Pancreas (tissue), 10 donors: ENCODE data around the gene CASP8. TPM values are rescaled to one million over a fixed set of nuclear protein-coding genes. Genes with fewer than 3 reads are reported as not detected.
"Not testable (repeated sequence)": the region's sequence is repeated elsewhere in the genome, so short reads cannot be mapped to it uniquely, and the experiment has no call there.

Experiments used
- ATAC-seq, 4 donors: fragments of 200-7000 bp; cut with Tn5 transposase; one replicate each; pipeline versions ENCODE4 v1.8.0 to v1.9.1; 2020; ENCODE audit warnings: mild to moderate bottlenecking in 4 of 4, moderate library complexity in 4 of 4
- DNase-seq, 6 donors: peaks; one replicate each; pipeline ENCODE4 v3.0.0-alpha.2; 2020
- FAIRE-seq: peaks from 2 replicates; lab custom pipeline; 2012; peaks lifted over from hg19 to GRCh38; lab: Jason Lieb, UNC
- H3K27ac ChIP-seq, 4 donors: fragments of 200-600 bp; sonication (generic); 1 replicate in 3 of 4; 2 replicates in 1 of 4; pipeline versions ENCODE4 v1.5.0 to v1.8.0; 2020
- H3K27me3 ChIP-seq, 4 donors: fragments of 200-600 bp; one replicate each; pipeline ENCODE4 v1.8.0; 2021
- H3K36me3 ChIP-seq, 3 donors: fragments of 200-600 bp; sonication (generic) in 1 of 3; one replicate each; pipeline versions ENCODE4 v1.5.0 to v1.8.0; 2020 to 2021
- H3K4me1 ChIP-seq, 3 donors: fragments of 200-600 bp; one replicate each; pipeline ENCODE4 v1.8.0; 2021
- H3K4me3 ChIP-seq, 4 donors: fragments of 200-600 bp; sonication (generic) in 2 of 4; one replicate each; pipeline versions ENCODE4 v1.5.0 to v1.8.0; 2020 to 2021
- H3K9me3 ChIP-seq, 4 donors: fragments of 200-600 bp; one replicate each; pipeline ENCODE4 v1.8.0; 2021
- CTCF ChIP-seq, 4 donors: fragments of 200-600 bp; sonication (generic) in 3 of 4; IDR thresholded peaks; one replicate each; pipeline versions ENCODE4 v1.5.0 to v1.8.0; 2021; ENCODE audit warnings: antibody characterized with exemption in 4 of 4
- WGBS, 2 donors: extraction: QIAGEN DNeasy Blood & Tissue Kit; methylation state at CpG; one replicate each; pipeline ENCODE4 v1.1.7; 2013; 5-methylcytosine and 5-hydroxymethylcytosine counted together
- intact Hi-C, 3 donors: fragments of 100-400 bp; cut with DNase I; formaldehyde crosslinking; loops; one replicate each; pipeline versions ENCODE4 v1.11.1 to v1.14.2; 2022
- polyA plus RNA-seq, 2 donors: library from polyadenylated mRNA; stranded (reverse); fragments of 200-250 nt; gene quantifications; one replicate each; pipeline ENCODE4 v1.2.3, GENCODE V29; 2013
- total RNA-seq, 6 donors: library from RNA; stranded (reverse); fragmentation: NEBNext Ultra II Directional in 4 of 6; extraction: Animal tissue kit (Norgen Biotek cat#: 25700) in 4 of 6; gene quantifications; one replicate each; pipeline versions ENCODE4 v1.2.1 to v1.2.4, GENCODE V29; 2021 to 2023
- donor health status: healthy with polysubstance abuse.
- donor health status: DM: no; HTN: no; CAD: no; lungs with moderate emphysema.
- donor health status: DM: no; HTN: no; CAD: no.
- donor health status: control.
- donor health status: control.
- donor health status: Bipolar disorder and iron deficiency.
- donor health status: DM: yes; HTN: yes; CAD: no.
- donor health status: DM: no; HTN: no; CAD: no.
- donor health status: DM: no; HTN: no; CAD: no.
- donor health status: DM: yes; HTN: yes; CAD: no.

Gene CASP8
- total and polyA plus RNA-seq, 8 donors: 4.5 to 13.5 (median 8.1) TPM

DNA sequence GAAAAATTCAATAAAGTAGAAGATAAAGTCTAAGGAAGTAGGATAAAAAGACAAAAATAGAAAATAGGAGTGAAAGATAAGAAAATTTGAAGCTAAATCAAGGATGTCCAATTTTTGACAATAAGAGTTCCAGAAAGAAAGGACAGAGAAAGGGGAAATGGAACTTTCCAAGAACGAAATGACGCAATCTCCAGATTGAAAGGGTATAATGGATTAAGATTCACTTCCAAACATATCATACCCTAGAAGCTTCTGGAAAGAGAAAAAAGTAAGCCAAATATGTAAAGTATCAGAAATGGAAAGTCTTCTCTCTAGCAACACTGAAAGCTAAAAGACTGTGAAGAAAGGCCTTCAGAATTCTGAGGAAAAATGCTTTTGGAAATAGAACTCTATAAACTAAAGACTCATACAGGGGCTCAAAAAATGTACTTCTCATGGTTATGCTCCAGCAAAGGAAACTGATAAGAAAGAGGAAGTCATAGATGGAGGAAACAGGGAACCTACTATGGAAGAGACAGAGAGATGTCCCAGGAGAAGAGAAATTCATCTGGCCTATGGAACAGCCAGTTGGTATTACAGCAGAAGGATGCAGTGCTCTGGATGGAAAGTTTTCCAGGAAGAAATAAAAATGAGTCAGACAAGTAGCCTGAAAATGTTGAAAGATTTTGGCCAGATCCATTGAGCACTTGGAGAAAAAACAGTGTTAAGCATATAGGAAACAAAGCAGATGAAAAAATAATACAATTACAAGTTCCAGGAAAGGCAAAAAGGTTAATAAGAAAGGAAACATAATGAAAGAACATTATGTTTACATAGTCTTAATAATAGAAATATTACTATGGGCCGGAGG, 20.1 kb downstream of the CASP8 start:
- FAIRE-seq: no peak
- H3K27ac ChIP-seq: no peak overlapping the region
- TF ChIP-seq CTCF (IDR thresholded peaks at IDR 0.05): no peak
- 92 to 97% methylated on average over 3 of the region's 3 CpGs for WGBS, 2 donors
- no peaks in the 10 kb centered on the region for H3K27me3 ChIP-seq
- intact Hi-C loops: no loop called here
- no peak for DNase-seq
- no peaks in the 10 kb centered on the region for H3K9me3 ChIP-seq
- H3K4me1 ChIP-seq: no peaks in the 10 kb centered on the region
- H3K4me3 ChIP-seq: no peak overlapping the region
- H3K36me3 ChIP-seq: peaks cover 0 to 15% (median 15%) of the 10 kb centered on the region in 3 donors
- ATAC-seq: no peak

DNA sequence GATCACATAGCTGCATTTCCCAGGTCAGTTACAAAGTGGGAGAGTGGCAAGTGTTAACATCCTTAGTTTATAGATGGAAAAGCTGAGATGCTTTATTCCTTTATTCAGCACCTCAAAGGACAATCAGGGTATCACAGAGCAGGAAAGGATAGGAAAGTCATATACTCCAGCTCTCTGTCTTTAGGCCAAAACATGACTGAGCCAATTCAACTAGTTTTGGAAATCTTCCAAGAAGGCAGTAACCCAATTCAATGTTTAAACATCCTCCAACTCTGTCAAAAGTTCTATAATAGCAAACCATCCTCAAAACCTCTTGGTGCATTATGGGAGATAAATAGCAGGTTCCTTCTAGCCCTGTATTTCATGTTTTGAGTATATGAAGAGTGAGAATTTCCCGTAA, 25.2 kb downstream of the CASP8 start:
- Histone ChIP-seq H3K27me3 (no peaks in the 10 kb centered on the region), H3K27ac (no peak overlapping the region), H3K4me3 (no peak overlapping the region), H3K36me3 (peaks cover 4 to 26% (median 18%) of the 10 kb centered on the region in 3 donors), H3K9me3 (no peaks in the 10 kb centered on the region), H3K4me1 (no peaks in the 10 kb centered on the region)
- 100% methylated on average over 1 of the region's 1 CpG for WGBS, 2 donors
- no peak for TF ChIP-seq CTCF (IDR thresholded peaks at IDR 0.05)
- FAIRE-seq (no peak), ATAC-seq (no peak), DNase-seq (no peak)
- intact Hi-C loops: no loop called here

GRCh38 chr2:201290457-201291148, 30.3 kb downstream of the CASP8 start:
- H3K9me3 ChIP-seq, H3K27me3 ChIP-seq, H3K4me3 ChIP-seq, FAIRE-seq, DNase-seq, H3K4me1 ChIP-seq, intact Hi-C loops, ATAC-seq, H3K27ac ChIP-seq: not testable (repeated sequence)
- 90 to 94% methylated on average over 15 of the region's 15 CpGs for WGBS, 2 donors
- H3K36me3 ChIP-seq: peaks cover 4 to 18% (median 9%) of the 10 kb centered on the region in 3 donors

- ATAC-seq: no peak
- no peak for FAIRE-seq
- Histone ChIP-seq H3K27me3 (no peaks in the 10 kb centered on the region), H3K27ac (no peak overlapping the region), H3K36me3 (no peaks in the 10 kb centered on the region), H3K4me3 (no peak overlapping the region), H3K4me1 (no peaks in the 10 kb centered on the region), H3K9me3 (no peaks in the 10 kb centered on the region)
- no peak for TF ChIP-seq CTCF (IDR thresholded peaks at IDR 0.05)
- DNase-seq: no peak
- WGBS, 2 donors: 46 to 49% methylated on average over 3 of the region's 3 CpGs
- intact Hi-C loops: no loop called here
These were observed 38.2 kb downstream of the CASP8 start for GRCh38 chr2:201298462-201299052.

- DNase-seq, ATAC-seq, H3K27me3 ChIP-seq, H3K4me3 ChIP-seq, H3K36me3 ChIP-seq, intact Hi-C loops, H3K4me1 ChIP-seq, H3K9me3 ChIP-seq, FAIRE-seq, H3K27ac ChIP-seq: not testable (repeated sequence)
- WGBS, 2 donors: 95 to 98% methylated on average over 11 of the region's 11 CpGs
These were observed 39.6 kb downstream of the CASP8 start for GRCh38 chr2:201299929-201300328.
